ENCODE measurements around the gene ELF1.

ELF1 gene

DNA sequence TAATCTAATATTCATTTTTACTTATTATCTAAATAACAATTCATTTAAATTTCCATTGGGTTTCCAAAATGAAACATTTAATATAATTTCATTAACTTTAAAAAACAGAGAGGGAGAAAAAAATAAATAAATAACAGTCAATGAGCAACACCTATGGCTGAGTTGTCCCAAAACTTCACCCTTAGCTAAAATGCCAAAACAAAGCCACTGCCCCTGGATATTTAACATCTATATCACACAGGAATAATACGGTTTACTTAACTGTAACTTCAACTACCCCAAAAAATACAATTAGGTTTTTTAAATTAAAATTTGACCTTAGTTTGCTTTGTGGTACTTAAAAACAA lies 541 bp downstream of the ELF1 start:
- H3K4me3 ChIP-seq (ENCODE audit: extremely low read depth, insufficient read depth, low read length, poor library complexity, severe bottlenecking), result peak overlapping the region; percentile 1
- H3K36me3 ChIP-seq (ENCODE audit: control insufficient read depth, insufficient read depth, low read length), result no peaks in the 10 kb centered on the region
- WGBS, 2 experiments (ENCODE audit: insufficient coverage in 2 of 2), result no CpG with 5 or more reads among the region's 1 CpG
- H3K4me1 ChIP-seq (ENCODE audit: control insufficient read depth, insufficient read depth, low read length, poor library complexity, severe bottlenecking), result peaks cover 6% of the 10 kb centered on the region
- no peak overlapping the region for H3K27ac ChIP-seq (ENCODE audit: low read depth, low read length, severe bottlenecking)
- no peaks in the 10 kb centered on the region for H3K9me3 ChIP-seq (ENCODE audit: control insufficient read depth, low read length)

GRCh38 chr13:41017817-41018601 lies 1.1 kb downstream of the ELF1 start:
- WGBS, 2 experiments (ENCODE audit: insufficient coverage in 2 of 2), result no CpG with 5 or more reads among the region's 3 CpGs
- Histone ChIP-seq H3K36me3 (ENCODE audit: control insufficient read depth, insufficient read depth, low read length) (no peaks in the 10 kb centered on the region), H3K4me1 (ENCODE audit: control insufficient read depth, insufficient read depth, low read length, poor library complexity, severe bottlenecking) (peaks cover 6% of the 10 kb centered on the region), H3K4me3 (ENCODE audit: extremely low read depth, insufficient read depth, low read length, poor library complexity, severe bottlenecking) (no peak overlapping the region), H3K9me3 (ENCODE audit: control insufficient read depth, low read length) (no peaks in the 10 kb centered on the region), H3K27ac (ENCODE audit: low read depth, low read length, severe bottlenecking) (no peak overlapping the region)

GRCh38 chr13:41017159-41017558 lies 2.0 kb downstream of the ELF1 start:
- no peak overlapping the region for H3K27ac ChIP-seq (ENCODE audit: low read depth, low read length, severe bottlenecking)
- WGBS, 2 experiments (ENCODE audit: insufficient coverage in 2 of 2), result 80 to 100% methylated on average over 1 of the region's 2 CpGs

GRCh38 chr13:41015920-41016319 lies 3.2 kb downstream of the ELF1 start:
- Histone ChIP-seq H3K4me3 (ENCODE audit: extremely low read depth, insufficient read depth, low read length, poor library complexity, severe bottlenecking) (no peak overlapping the region), H3K27ac (ENCODE audit: low read depth, low read length, severe bottlenecking) (no peak overlapping the region), H3K4me1 (ENCODE audit: control insufficient read depth, insufficient read depth, low read length, poor library complexity, severe bottlenecking) (peaks cover 6% of the 10 kb centered on the region), H3K9me3 (ENCODE audit: control insufficient read depth, low read length) (no peaks in the 10 kb centered on the region), H3K36me3 (ENCODE audit: control insufficient read depth, insufficient read depth, low read length) (peaks cover 5% of the 10 kb centered on the region)
- 73 to 92% methylated on average over 3 to 5 of the region's 6 CpGs for WGBS, 2 experiments (ENCODE audit: insufficient coverage in 2 of 2)

More at GRCh38 chr13:41017159-41017558, 2.0 kb downstream of the ELF1 start:
- Histone ChIP-seq H3K36me3 (ENCODE audit: control insufficient read depth, insufficient read depth, low read length) (no peaks in the 10 kb centered on the region), H3K4me3 (ENCODE audit: extremely low read depth, insufficient read depth, low read length, poor library complexity, severe bottlenecking) (no peak overlapping the region), H3K9me3 (ENCODE audit: control insufficient read depth, low read length) (no peaks in the 10 kb centered on the region), H3K4me1 (ENCODE audit: control insufficient read depth, insufficient read depth, low read length, poor library complexity, severe bottlenecking) (peaks cover 6% of the 10 kb centered on the region)

DNA sequence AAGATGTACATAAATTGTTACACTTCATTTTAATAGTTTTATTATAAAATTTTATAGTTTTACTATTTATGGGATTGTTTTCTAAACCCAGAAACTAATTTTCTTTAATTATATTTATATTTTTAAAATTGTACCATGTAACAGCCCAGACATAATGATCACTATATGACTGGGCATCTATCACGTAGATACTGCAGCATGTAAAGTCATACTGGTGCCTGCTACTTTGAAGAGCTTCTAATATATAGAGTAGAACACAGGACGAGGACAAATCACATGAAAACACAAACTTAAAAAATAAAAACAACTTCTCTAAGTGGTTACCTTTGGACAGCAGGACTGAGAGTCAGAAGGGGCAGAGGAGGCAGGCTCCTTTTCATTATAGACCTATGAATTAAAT lies 5.3 kb downstream of the ELF1 start:
- Histone ChIP-seq H3K4me3 (ENCODE audit: extremely low read depth, insufficient read depth, low read length, poor library complexity, severe bottlenecking) (no peak overlapping the region), H3K9me3 (ENCODE audit: control insufficient read depth, low read length) (no peaks in the 10 kb centered on the region), H3K4me1 (ENCODE audit: control insufficient read depth, insufficient read depth, low read length, poor library complexity, severe bottlenecking) (peaks cover 4% of the 10 kb centered on the region), H3K27ac (ENCODE audit: low read depth, low read length, severe bottlenecking) (no peak overlapping the region), H3K36me3 (ENCODE audit: control insufficient read depth, insufficient read depth, low read length) (peaks cover 5% of the 10 kb centered on the region)
- WGBS, 2 experiments (ENCODE audit: insufficient coverage in 2 of 2), result no CpG with 5 or more reads among the region's 2 CpGs

DNA sequence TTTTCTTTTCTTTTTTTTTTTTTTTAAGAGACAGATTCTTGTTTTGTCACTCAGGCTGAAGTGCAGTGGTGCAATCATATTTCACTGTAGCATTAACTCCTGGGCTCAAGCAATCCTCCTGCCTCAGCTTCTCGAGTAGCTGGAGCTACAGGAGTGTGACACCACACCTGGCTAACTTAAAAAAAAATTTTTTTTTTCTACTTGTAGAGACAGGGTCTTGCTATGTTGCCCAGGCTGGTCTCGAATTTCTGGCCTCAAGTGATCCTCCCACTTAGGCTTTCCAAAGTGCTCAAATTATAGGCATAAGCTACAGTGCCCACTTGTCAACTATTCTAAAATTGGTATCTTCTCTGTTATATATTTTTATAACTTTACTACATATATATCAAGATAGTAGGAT lies 6.6 kb downstream of the ELF1 start:
- peaks cover 10% of the 10 kb centered on the region for H3K4me1 ChIP-seq (ENCODE audit: control insufficient read depth, insufficient read depth, low read length, poor library complexity, severe bottlenecking)
- H3K9me3 ChIP-seq (ENCODE audit: control insufficient read depth, low read length), result no peaks in the 10 kb centered on the region
- H3K36me3 ChIP-seq (ENCODE audit: control insufficient read depth, insufficient read depth, low read length), result peaks cover 5% of the 10 kb centered on the region
- no peak overlapping the region for H3K4me3 ChIP-seq (ENCODE audit: extremely low read depth, insufficient read depth, low read length, poor library complexity, severe bottlenecking)
- 94 to 100% methylated on average over 1 to 2 of the region's 2 CpGs for WGBS, 2 experiments (ENCODE audit: insufficient coverage in 2 of 2)
- no peak overlapping the region for H3K27ac ChIP-seq (ENCODE audit: low read depth, low read length, severe bottlenecking)

GRCh38 chr13:41011382-41011956 lies 7.6 kb downstream of the ELF1 start:
- H3K9me3 ChIP-seq (ENCODE audit: control insufficient read depth, low read length), result no peaks in the 10 kb centered on the region
- WGBS, 2 experiments (ENCODE audit: insufficient coverage in 2 of 2), result 100% methylated on average over 2 to 3 of the region's 4 CpGs
- H3K27ac ChIP-seq (ENCODE audit: low read depth, low read length, severe bottlenecking), result no peak overlapping the region
- H3K36me3 ChIP-seq (ENCODE audit: control insufficient read depth, insufficient read depth, low read length), result peaks cover 5% of the 10 kb centered on the region
- H3K4me1 ChIP-seq (ENCODE audit: control insufficient read depth, insufficient read depth, low read length, poor library complexity, severe bottlenecking), result peaks cover 6% of the 10 kb centered on the region
- no peak overlapping the region for H3K4me3 ChIP-seq (ENCODE audit: extremely low read depth, insufficient read depth, low read length, poor library complexity, severe bottlenecking)

DNA sequence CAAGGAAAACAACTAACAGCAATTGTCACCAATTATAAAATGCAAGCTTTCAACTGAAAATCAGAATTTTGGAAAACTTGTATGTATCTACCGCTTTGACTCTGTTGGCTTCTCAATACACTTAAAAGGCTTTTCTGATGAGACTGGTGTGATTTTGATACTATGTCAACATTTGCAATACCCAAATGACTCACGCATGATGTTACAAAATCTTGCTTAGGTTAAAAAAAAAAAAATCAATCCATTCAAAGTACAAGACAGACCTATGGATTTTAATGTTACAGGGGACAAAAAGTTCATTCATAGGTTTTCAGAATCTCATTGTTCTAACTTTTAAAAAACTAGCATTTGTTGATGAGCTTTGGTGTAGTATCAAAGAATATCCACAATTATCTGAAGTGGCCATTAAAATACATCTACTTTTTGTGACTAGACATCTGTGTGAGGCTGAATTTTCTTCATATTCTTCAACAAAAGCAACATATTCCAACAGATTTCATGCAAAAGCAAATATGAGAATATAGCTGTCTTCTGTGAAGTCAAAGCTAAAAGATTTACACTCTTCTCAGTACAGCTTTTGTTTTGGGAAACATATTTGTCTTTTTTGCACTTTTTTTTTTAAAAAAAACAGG lies 10.7 kb downstream of the ELF1 start:
- no CpG with 5 or more reads among the region's 2 CpGs for WGBS, 2 experiments (ENCODE audit: insufficient coverage in 2 of 2)
- H3K36me3 ChIP-seq (ENCODE audit: control insufficient read depth, insufficient read depth, low read length), result peaks cover 5% of the 10 kb centered on the region
- no peaks in the 10 kb centered on the region for H3K9me3 ChIP-seq (ENCODE audit: control insufficient read depth, low read length)
- peaks cover 16% of the 10 kb centered on the region for H3K4me1 ChIP-seq (ENCODE audit: control insufficient read depth, insufficient read depth, low read length, poor library complexity, severe bottlenecking)
- no peak overlapping the region for H3K4me3 ChIP-seq (ENCODE audit: extremely low read depth, insufficient read depth, low read length, poor library complexity, severe bottlenecking)
- H3K27ac ChIP-seq (ENCODE audit: low read depth, low read length, severe bottlenecking), result no peak overlapping the region

DNA sequence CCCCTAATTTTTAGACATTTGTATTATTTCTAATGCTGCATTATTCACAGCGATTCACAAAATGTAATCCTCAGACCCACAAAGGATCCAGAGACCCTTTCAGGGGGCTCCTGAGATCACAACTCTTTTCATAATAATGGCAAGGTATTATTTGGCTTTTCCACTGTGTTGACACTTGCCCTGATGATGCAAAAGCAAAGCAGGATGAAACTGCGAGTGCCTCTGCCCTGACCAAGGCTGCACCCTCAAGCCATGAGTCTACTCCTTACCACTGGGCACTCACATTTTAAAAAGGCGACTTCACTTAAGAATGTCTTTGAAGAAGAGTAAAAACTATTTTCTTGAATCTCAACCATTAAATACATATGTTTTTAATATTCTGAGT lies 11.4 kb downstream of the ELF1 start:
- WGBS, 2 experiments (ENCODE audit: insufficient coverage in 2 of 2), result 56 to 88% methylated on average over 1 to 2 of the region's 3 CpGs
- Histone ChIP-seq H3K36me3 (ENCODE audit: control insufficient read depth, insufficient read depth, low read length) (peaks cover 5% of the 10 kb centered on the region), H3K4me3 (ENCODE audit: extremely low read depth, insufficient read depth, low read length, poor library complexity, severe bottlenecking) (no peak overlapping the region), H3K9me3 (ENCODE audit: control insufficient read depth, low read length) (no peaks in the 10 kb centered on the region), H3K27ac (ENCODE audit: low read depth, low read length, severe bottlenecking) (no peak overlapping the region), H3K4me1 (ENCODE audit: control insufficient read depth, insufficient read depth, low read length, poor library complexity, severe bottlenecking) (peaks cover 16% of the 10 kb centered on the region)

GRCh38 chr13:41006978-41007743 lies 12.0 kb downstream of the ELF1 start:
- no peak overlapping the region for H3K27ac ChIP-seq (ENCODE audit: low read depth, low read length, severe bottlenecking)
- H3K4me3 ChIP-seq (ENCODE audit: extremely low read depth, insufficient read depth, low read length, poor library complexity, severe bottlenecking), result no peak overlapping the region

More at GRCh38 chr13:41006978-41007743, 12.0 kb downstream of the ELF1 start:
- H3K36me3 ChIP-seq (ENCODE audit: control insufficient read depth, insufficient read depth, low read length), result peaks cover 5% of the 10 kb centered on the region
- no peaks in the 10 kb centered on the region for H3K9me3 ChIP-seq (ENCODE audit: control insufficient read depth, low read length)
- 93% methylated on average over 2 of the region's 6 CpGs; no CpG with 5 or more reads in 1 of the 2 experiments for WGBS, 2 experiments (ENCODE audit: insufficient coverage in 2 of 2)
- H3K4me1 ChIP-seq (ENCODE audit: control insufficient read depth, insufficient read depth, low read length, poor library complexity, severe bottlenecking), result peaks cover 16% of the 10 kb centered on the region

Data from mesodermal cell (in vitro differentiated cells).